ENCODE results near the gene STAMBP.

Gene STAMBP

DNA sequence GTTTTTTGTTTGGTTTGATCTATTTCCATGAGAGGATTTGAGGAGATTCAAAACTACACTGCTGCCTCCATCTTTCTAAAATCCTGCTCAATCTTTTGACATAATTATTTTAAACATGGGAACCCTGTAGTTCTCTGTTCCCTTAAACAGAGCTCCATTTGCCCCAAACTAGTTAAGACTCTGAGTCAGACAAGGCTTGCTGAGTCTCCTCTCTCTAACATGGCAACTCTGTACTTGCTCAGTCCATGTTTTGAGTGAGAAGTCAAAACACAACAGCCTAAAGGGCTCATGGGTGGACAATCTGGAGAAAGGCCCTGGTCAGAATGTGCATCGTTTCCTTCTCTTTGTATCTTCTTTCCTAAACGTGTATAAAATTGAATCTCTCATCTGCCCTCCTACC lies 7.1 kb upstream of the STAMBP start:
- Histone ChIP-seq H3K36me3 (replicated peaks; ENCODE audit: low read depth, low read length) (no peaks in the 10 kb centered on the region), H3K27ac (ENCODE audit: low read length) (peak overlapping the region; percentile 98), H3K79me2 (ENCODE audit: low read length) (no peaks in the 10 kb centered on the region), H3K4me1 (ENCODE audit: low read length) (peaks cover 46% of the 10 kb centered on the region), H3K27me3 (ENCODE audit: low read depth, low read length) (no peaks in the 10 kb centered on the region), H3K9ac (ENCODE audit: low read length) (peak overlapping the region; percentile 74), H4K20me1 (ENCODE audit: insufficient read depth, low read length) (no peaks in the 10 kb centered on the region), H3K9me3 (ENCODE audit: insufficient read depth, low read length) (no peaks in the 10 kb centered on the region), H3K4me3 (ENCODE audit: low read length) (peak overlapping the region; percentile 56), H3K4me2 (ENCODE audit: low read length) (peak overlapping the region; percentile 75), H2AFZ (ENCODE audit: low read depth, low read length) (no peak overlapping the region)
- TF ChIP-seq, protein P1, sequence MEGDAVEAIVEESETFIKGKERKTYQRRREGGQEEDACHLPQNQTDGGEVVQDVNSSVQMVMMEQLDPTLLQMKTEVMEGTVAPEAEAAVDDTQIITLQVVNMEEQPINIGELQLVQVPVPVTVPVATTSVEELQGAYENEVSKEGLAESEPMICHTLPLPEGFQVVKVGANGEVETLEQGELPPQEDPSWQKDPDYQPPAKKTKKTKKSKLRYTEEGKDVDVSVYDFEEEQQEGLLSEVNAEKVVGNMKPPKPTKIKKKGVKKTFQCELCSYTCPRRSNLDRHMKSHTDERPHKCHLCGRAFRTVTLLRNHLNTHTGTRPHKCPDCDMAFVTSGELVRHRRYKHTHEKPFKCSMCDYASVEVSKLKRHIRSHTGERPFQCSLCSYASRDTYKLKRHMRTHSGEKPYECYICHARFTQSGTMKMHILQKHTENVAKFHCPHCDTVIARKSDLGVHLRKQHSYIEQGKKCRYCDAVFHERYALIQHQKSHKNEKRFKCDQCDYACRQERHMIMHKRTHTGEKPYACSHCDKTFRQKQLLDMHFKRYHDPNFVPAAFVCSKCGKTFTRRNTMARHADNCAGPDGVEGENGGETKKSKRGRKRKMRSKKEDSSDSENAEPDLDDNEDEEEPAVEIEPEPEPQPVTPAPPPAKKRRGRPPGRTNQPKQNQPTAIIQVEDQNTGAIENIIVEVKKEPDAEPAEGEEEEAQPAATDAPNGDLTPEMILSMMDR (IDR thresholded peaks at IDR 0.05; ENCODE audit: low read depth, low read length), result no peak
- TF ChIP-seq EZH2phosphoT487 (IDR thresholded peaks at IDR 0.05; ENCODE audit: low read depth), result no peak

- H2AFZ ChIP-seq (ENCODE audit: low read depth, low read length), result no peak overlapping the region
- H3K9ac ChIP-seq (ENCODE audit: low read length), result peak overlapping the region; percentile 82
- H3K4me1 ChIP-seq (ENCODE audit: low read length), result peaks cover 51% of the 10 kb centered on the region
- H3K79me2 ChIP-seq (ENCODE audit: low read length), result no peaks in the 10 kb centered on the region
- H3K36me3 ChIP-seq (replicated peaks; ENCODE audit: low read depth, low read length), result no peaks in the 10 kb centered on the region
- H3K4me2 ChIP-seq (ENCODE audit: low read length), result peak overlapping the region; percentile 75
- H3K9me3 ChIP-seq (ENCODE audit: insufficient read depth, low read length), result no peaks in the 10 kb centered on the region
- H3K27ac ChIP-seq (ENCODE audit: low read length), result peak overlapping the region; percentile 98
- H3K27me3 ChIP-seq (ENCODE audit: low read depth, low read length), result no peaks in the 10 kb centered on the region
- no peaks in the 10 kb centered on the region for H4K20me1 ChIP-seq (ENCODE audit: insufficient read depth, low read length)
- TF ChIP-seq, protein P1 (IDR thresholded peaks at IDR 0.05; ENCODE audit: low read depth, low read length), result no peak
- no peak for TF ChIP-seq EZH2phosphoT487 (IDR thresholded peaks at IDR 0.05; ENCODE audit: low read depth)
- peak overlapping the region; percentile 56 for H3K4me3 ChIP-seq (ENCODE audit: low read length)
Observed at GRCh38 chr2:73822276-73822675, 6.5 kb upstream of the STAMBP start.

DNA sequence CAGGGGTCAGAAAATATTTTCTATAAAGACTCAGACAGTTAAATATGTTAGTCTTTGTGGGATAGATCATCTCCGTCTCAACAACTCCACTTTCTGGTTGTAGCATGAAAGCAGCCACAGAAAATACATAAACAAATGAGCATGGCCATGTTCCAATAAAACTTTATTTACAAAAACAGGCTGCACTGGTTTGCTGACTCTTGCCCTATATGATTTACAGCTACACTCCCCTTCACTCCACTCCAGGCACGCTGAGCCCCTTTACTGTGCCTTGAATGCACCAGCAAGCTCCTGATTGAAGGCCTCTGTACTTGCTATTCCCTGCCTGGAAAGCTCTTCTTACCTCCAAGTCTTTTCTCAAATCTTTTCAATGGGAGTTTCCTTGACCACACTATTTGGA lies 5.8 kb upstream of the STAMBP start:
- H3K4me1 ChIP-seq (ENCODE audit: low read length), result peaks cover 58% of the 10 kb centered on the region
- no peaks in the 10 kb centered on the region for H4K20me1 ChIP-seq (ENCODE audit: insufficient read depth, low read length)
- no peaks in the 10 kb centered on the region for H3K9me3 ChIP-seq (ENCODE audit: insufficient read depth, low read length)
- no peaks in the 10 kb centered on the region for H3K27me3 ChIP-seq (ENCODE audit: low read depth, low read length)
- H3K4me3 ChIP-seq (ENCODE audit: low read length), result peak overlapping the region; percentile 47
- peak overlapping the region; percentile 98 for H3K27ac ChIP-seq (ENCODE audit: low read length)
- H3K79me2 ChIP-seq (ENCODE audit: low read length), result no peaks in the 10 kb centered on the region
- H3K36me3 ChIP-seq (replicated peaks; ENCODE audit: low read depth, low read length), result no peaks in the 10 kb centered on the region
- peak overlapping the region; percentile 73 for H2AFZ ChIP-seq (ENCODE audit: low read depth, low read length)
- H3K4me2 ChIP-seq (ENCODE audit: low read length), result peak overlapping the region; percentile 75
- H3K9ac ChIP-seq (ENCODE audit: low read length), result peak overlapping the region; percentile 82
- TF ChIP-seq EZH2phosphoT487 (IDR thresholded peaks at IDR 0.05; ENCODE audit: low read depth), result no peak
- TF ChIP-seq, protein P1 (IDR thresholded peaks at IDR 0.05; ENCODE audit: low read depth, low read length), result 0 out of 2 replicates have a peak, but pooled peaks have one; percentile 10

- no peaks in the 10 kb centered on the region for H3K27me3 ChIP-seq (ENCODE audit: low read depth, low read length)
- H3K9ac ChIP-seq (ENCODE audit: low read length), result peak overlapping the region; percentile 82
- H3K4me2 ChIP-seq (ENCODE audit: low read length), result peak overlapping the region; percentile 75
- H4K20me1 ChIP-seq (ENCODE audit: insufficient read depth, low read length), result no peaks in the 10 kb centered on the region
- H3K79me2 ChIP-seq (ENCODE audit: low read length), result no peaks in the 10 kb centered on the region
- H3K36me3 ChIP-seq (replicated peaks; ENCODE audit: low read depth, low read length), result no peaks in the 10 kb centered on the region
- H2AFZ ChIP-seq (ENCODE audit: low read depth, low read length), result peak overlapping the region; percentile 73
- peak overlapping the region; percentile 98 for H3K27ac ChIP-seq (ENCODE audit: low read length)
- no peaks in the 10 kb centered on the region for H3K9me3 ChIP-seq (ENCODE audit: insufficient read depth, low read length)
- peak overlapping the region; percentile 47; the same call in 1 of the 2 replicates for H3K4me3 ChIP-seq (ENCODE audit: low read length)
- TF ChIP-seq EZH2phosphoT487 (IDR thresholded peaks at IDR 0.05; ENCODE audit: low read depth), result no peak
- TF ChIP-seq, protein P1 (IDR thresholded peaks at IDR 0.05; ENCODE audit: low read depth, low read length), result no peak
- peaks cover 60% of the 10 kb centered on the region for H3K4me1 ChIP-seq (ENCODE audit: low read length)
Observed at GRCh38 chr2:73823416-73823815, 5.3 kb upstream of the STAMBP start.

Measured in OCI-LY3 (cell line).